Measurements from ENCODE around the gene KCNIP1.

The KCNIP1 gene

DNA sequence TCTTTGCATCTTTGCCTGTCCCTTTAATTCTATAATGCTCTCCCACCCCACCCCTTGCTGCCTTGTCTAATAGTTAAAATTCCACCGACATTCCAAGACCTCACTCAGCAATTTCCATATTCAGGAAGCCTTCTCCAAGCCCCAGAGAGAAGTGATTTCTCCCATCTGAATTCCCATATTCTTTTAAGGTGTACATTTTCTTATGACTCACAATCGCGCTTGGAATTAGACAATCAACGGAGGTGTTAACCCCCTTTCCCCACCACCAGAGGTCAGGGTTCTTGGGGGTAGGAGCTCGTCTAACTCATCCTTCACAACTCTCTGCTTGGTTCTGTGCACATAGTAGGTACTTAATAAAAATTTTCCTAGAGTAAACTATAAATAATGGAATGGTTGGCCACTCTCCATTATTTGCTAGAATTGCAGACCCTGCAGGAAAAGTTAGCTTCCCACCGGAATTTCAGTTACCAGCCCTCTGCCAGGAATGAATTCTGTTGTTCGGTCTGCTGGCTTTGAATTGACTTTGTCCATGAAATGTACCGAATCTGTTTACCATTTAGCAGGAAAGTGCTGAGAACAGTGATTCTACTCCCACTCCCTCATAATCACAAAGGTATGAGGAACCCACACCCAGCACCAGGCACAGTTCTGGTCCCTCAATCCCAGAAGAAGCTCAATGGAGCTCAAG, 5.0 kb downstream of the KCNIP1 start:
- DNase-seq (ENCODE audit: low read depth) = no peak

DNA sequence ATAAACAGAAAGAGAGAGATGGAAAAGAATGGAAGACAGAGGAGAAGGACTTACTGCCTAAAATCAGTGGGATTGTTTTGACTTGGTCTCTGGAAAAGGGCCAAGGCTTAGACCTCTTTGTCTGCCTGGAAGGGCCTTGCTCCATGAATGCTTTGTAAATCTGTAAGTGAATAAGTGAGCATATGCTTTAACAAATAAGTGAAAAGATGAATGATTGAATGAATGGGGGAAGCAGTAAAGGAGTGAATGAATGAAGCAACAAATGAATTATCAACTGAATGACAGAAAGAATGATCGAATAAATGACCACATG, 5.5 kb downstream of the KCNIP1 start:
- no peak for DNase-seq (ENCODE audit: low read depth)

DNA sequence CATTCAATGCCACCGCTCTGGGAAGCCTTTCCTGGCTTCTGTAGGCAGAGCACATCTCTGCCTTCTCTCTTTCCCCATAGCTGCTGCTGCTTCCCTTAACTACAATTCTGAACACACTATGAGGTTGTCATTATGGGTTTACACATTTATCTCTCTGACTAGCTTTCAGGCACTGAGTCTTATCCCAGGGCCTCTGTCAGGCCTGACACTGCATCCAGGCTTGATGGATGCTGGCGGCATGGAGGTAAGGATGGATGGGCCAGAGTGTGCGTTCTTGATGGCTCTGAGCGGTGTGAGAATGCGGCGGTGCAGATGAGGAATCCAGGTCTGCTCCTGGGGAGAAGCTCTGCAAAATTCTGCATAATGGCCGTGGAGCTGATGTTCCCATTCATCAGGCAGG, 6.3 kb downstream of the KCNIP1 start:
- DNase-seq (ENCODE audit: low read depth) = no peak

DNA sequence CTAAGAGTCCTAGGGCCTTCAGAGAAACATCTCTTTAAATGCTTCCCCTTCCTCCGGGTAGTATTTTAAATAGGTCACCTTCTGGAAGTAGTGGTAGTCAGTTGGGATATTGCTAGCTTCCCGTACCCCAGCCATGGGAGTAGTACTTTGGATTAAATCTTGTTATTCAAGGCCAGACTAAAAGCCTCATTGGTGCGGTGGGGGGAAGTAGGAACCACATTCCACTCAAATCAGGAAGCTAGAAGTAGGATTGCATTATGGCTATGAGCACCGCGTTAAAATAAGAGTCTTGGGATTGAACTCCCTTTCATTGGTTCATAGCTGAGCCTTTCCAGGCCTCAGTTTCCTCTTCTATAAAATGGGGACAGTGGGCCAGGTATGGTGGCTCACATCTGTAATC, 6.7 kb downstream of the KCNIP1 start:
- no peak for DNase-seq (ENCODE audit: low read depth)

DNA sequence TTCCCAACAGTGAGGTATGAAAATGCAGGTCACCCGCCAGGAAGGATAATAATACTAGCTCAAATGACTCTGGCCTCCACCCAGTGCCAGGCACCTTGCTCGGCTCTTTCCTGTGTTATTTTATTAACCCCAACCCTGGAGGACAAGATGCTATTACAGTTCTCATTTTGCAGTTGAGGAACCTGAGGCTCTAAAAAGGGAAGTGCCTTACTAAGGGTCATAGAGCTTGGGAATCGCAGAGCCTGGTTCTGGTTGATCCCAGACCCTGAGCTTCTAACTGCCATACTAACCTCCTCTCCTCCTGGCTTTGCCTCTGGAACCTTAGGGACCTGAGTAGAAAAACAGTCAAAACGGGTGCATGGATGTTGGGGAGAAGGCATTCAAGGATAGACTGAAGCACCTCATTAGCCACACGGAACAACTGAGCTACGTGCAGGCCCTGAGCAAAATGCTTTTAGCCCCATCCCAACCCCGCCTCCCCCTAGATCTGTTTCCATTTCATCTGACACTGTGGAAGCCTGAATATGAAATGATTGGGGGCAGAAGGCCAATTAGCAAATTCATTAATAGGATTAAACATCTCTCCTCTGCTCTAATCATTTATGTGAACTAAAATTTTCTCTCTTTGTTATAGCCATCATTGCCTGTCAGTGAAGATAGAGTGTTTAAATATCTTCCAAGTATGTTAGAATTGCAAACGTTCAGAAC, 7.9 kb downstream of the KCNIP1 start:
- no peak for DNase-seq (ENCODE audit: low read depth)

DNA sequence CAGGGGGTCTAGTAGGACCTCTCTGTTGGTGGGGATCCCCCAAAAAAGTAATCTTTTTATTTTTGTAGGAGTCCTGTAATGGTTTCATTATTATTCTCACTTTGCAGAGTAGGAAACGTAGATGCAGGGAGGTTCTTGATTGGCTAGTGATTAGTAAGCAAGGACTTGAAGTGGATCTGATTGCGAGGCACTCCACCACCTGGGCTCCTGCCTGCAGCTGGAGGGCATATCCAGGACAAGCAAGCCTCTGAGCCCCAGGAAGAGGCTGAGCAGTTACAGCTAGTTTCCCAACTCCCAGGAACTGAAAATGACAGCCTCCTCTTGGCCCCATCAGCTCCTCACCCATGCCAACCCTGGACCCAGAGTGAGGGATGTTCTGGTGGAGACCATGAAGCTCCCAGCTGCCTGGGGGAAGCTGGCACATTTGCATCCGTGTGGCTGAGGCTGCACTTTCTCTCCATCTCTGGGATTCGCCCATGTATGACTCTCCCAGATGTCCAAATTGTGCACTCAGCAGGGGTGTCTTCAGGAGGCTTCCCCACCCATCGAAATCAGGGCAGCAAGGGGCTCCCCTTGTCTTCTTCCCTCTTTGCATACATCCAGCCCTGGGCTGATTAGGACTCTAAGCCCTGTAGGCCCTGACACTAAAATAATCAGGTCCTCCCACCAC, 10.2 kb downstream of the KCNIP1 start:
- no peak for DNase-seq (ENCODE audit: low read depth)

DNA sequence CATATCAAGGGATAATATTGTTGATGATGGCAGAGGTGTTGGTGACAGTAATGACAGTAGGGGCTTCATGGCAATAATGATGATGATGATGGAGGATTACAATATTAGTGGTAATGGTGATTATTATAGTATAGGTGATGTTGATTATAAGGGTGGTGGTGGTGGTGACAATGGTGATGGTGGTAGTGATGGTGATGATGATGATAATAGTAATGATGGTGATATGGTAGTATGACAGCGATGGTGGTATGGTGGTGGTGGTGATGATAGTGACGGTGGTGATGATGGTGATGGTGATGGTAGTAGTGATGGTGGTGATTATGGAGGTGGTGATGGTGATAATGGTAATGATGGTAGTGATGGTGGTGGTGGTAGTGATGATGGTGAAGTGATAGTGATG, 13.6 kb downstream of the KCNIP1 start:
- DNase-seq (ENCODE audit: low read depth) = no peak

DNA sequence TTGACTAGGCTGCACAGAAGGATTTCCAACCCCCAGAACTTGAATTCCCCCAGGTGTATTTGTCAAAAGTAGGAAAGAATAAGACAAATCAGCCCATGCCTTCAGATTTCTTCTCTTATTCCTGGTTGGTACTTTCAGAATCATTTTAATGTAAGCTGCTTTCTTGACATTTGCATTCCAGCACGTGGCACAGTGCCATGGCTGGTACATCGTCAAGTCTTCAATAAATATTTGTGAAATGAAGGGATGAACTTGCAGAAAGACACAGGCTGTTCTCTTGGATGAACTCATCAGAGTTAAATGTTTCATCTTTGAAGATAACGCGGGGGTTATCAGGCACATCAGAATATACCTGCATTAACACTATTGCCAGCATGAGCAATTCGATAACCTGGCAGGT, 14.5 kb downstream of the KCNIP1 start:
- DNase-seq (ENCODE audit: low read depth) = no peak

DNA sequence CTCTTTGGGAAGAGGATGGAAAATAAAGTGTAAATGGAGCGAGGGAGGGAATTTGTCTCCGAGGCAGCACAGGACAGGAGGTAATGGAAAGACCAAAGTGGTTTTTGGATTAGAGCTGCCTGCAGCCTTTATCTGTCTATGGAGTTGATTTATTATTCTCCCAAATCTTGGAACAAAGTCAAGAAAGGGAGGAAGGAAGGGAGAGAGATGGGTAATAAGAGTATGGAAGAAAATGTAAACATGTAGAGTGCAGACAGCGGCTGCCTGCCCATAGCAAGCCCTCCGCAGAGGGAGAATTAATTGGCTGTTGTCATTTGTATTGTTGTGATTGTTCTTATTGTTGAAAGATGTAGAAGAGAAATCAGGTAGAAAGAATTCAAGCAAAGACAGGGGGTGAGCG, 15.7 kb downstream of the KCNIP1 start:
- no peak for DNase-seq (ENCODE audit: low read depth)

DNA sequence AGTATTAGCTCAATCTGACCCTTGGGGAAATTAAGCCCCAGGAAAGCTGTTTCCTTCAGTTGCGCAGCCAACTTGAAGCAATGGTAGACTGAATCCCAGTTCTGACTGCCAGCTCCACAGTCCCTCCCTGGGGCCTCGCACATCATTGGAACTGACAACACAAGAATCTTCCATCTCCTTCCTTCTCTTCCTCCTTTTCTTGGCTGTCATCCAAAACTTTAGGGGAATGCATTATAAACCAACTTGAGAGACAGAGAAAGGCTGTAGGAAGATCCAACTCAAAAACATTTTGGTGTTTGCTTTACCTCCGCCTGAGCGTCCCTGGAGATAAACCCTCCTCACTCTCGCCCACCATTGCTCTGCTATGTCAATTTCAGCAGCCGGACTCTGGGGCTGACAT, 16.6 kb downstream of the KCNIP1 start:
- no peak for DNase-seq (ENCODE audit: low read depth)

DNA sequence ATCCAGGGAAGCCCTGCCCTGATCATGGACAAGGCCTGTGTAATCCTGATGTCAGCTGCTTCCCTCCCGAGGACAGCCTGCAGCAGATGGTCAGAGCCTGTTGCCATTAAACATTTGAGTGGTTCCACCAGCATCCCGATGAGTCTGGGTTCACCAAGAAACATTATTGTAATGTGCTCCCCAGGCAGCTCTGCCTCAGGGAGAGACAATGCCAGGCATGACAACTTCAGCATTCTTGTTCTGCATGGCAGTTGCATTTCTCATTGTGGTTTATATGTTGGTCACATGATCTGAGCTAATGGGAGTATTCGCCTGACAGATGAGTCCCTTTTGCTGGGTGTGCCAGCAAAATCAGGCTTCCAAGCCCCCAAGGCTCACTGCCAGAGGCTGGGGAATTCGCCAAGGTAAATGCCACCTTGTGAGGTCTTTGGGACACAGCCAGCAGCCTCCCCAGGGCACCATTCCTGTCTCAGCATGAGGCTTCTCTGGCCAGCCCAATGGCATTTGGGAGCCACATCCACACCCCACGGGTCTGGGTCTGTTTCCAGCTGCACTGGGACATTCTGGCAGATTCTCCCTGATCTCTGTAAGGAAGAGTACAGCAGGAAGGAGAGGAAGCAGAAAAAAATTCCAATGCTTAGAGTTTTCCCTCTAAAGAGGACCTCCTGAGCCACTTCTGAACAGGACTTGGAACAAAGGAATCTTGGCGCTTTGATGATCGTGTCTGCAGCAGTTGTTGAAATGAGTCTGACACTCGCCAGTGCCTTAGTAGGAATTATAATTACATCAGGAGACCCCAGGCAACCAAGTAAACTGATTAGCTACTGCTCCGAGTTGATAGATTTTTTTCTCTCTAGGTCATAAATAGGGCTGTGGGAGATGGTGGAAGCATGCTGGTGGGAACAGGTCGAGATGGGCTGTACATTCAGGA, 18.7 kb downstream of the KCNIP1 start:
- DNase-seq (ENCODE audit: low read depth) = no peak

DNA sequence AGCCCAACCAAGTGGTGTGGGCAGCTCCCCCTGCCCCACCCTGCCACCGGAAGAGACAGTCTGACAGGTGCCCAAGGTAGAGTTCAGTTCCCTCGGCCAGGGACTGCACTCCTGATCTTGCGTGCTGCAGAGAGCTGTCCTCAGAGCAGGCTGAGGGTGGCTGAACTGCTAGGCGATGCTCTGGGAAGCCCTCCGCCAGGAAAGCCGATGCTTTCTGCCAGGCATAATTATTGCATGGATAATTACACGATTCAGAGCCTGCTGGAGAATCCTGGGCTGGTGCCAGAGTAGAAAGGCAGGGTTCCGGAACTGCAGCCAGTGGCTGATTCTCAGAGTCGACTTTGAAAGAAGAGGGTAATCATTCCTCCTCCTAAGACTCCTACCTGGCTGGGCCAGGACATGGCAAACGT, 19.3 kb downstream of the KCNIP1 start:
- no peak for DNase-seq (ENCODE audit: low read depth)

DNA sequence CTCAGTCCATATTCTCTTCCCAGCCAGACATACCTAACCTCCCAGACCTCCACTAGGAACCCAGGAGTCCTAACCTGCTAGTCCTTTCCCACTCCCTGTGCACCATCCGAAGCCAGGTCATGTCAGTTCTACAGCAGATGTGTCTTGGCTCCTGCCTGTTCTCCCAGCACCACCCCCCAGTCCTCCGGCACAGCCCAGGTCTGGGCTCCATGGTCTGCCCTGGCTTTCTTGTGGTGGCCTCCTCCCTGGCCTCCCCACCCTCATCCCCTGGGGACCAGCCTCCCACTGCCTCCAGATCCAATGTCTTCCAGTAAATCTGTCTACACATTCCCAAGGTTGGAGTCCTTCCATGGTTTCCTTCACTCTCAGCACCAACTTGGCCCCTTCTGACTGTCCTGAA, 20.0 kb downstream of the KCNIP1 start:
- no peak for DNase-seq (ENCODE audit: low read depth)

DNA sequence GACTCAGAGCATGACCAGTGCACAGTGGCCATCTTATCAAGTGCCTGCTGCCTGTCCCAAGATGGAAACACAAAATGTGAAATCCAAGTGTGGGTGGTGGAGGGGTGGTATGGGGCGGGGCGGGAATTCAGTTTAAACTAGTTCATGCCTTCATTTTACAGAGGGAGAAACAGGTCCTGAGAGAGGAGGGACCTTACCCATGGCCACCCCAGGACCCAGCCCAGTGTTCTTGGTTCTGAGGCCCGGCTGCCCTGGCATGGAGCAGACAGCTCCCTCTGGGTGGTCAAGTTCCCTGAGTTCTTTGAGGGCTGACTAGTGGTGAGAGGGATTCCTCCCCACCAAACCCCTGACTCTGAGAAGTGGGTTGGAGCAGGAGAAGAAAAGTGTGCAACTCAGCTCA, 20.8 kb downstream of the KCNIP1 start:
- DNase-seq (ENCODE audit: low read depth) = no peak

DNA sequence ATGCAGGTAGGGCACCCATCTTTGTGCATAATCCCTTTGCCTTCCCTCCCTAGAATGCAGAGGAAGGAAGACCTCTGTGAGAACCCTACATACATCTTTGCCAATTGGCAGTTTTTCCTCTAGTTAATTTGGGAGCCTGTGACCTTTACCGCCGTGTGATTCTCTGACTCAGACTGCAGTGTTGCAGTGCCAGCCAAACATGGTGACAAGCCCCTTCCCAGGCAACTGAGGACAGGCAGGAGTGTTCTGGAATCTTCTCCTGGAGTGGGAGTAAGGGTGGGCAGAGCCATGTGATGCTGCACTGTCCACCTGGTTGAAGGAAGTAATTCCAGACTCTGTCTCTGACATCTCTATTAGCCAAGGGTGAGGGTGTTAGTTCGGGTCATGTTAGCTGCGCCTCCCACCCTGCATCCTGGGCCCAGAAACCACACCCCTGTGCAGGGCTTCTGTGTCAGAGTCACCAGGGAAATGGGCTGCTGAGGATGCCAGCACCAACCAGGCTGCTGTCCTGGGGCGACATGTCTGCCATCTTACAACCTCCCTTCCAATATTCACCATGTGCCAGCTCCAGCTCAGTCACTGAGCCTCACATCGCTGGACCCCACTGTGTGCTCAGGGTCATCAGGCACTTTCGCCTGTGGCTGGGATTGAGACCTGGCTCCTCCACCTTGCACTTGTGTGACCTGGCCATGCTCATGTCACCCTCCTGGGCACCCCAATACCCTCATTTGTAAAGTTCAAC, 21.8 kb downstream of the KCNIP1 start:
- DNase-seq (ENCODE audit: low read depth) = no peak

DNA sequence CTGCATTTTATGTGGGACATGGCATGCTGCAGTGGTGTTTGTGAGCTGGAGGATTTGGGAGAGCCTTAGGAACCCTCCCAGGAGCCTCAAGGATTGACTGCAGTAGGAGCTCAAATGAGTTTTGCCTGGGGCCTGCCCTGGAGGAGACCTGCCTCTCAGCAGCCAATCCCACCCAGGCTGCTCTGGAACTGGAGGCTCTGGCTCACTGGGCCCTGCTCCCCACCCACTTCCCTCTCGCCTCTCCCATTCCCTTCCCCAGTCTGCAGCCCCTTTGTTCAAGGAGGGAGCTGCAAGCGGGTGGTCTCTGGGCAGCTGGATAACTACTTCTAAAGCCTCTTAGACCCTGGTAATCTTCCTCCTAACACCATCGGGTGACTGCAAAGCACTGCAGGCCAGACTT, 24.2 kb downstream of the KCNIP1 start:
- no peak for DNase-seq (ENCODE audit: low read depth)

DNA sequence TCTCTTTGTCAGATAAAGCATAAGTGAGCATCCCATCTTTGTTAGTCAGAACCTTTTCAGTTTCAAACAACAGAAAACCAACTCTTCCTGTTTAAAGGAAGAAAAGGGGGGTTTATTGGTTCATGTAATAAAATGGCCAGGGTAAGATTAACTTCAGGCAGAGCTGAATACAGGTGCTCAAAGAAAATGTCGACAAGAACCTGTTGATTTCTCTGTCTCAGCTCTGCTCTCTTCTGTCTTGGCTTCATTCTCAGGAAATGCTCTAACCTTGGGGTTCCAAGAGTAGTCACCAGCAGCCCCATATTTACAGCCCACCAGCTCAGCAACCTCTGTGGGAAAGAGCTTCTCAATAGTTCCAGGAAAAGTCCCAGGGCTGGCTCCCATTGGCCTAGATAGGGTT, 25.2 kb downstream of the KCNIP1 start:
- DNase-seq (ENCODE audit: low read depth) = no peak

DNA sequence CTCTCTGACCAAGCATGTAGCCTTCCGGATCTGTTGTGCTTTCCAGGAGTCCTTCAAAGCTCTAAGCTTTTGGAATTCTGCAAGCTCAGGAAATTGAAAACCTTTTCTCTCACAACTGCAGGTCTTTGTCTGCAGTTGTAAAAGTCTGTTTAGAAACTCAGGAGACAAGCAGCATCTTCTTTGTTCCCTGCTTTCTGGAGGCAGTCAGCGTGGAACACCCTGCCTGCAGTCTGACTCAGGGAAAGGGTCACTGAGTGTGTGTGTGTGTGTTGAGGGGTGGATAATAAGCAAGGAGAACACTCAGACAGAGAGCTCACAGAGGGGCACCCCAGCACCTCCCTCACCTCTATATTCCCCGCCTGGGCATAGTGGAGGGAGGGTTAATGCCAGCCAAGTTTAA, 29.1 kb downstream of the KCNIP1 start:
- no peak for DNase-seq (ENCODE audit: low read depth)

DNA sequence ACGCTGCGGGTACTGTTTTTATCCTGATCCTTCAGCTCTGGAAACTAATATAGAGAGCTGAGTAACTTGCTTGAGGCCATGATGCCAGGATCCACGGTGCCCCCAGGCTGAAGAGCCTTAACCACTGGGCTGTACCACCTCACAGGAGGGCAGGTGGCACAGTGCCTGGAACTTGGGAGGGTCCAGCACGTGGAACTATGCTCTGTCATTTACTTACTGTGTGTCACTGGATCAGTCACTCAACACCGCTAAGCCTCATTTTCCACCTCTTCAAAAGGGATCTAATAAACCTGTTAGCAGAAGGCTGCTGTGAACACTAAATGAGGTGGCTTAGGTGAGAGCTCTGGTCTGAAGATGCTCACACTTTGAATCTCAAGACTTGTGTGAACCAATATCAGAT, 29.6 kb downstream of the KCNIP1 start:
- DNase-seq (ENCODE audit: low read depth) = no peak

DNA sequence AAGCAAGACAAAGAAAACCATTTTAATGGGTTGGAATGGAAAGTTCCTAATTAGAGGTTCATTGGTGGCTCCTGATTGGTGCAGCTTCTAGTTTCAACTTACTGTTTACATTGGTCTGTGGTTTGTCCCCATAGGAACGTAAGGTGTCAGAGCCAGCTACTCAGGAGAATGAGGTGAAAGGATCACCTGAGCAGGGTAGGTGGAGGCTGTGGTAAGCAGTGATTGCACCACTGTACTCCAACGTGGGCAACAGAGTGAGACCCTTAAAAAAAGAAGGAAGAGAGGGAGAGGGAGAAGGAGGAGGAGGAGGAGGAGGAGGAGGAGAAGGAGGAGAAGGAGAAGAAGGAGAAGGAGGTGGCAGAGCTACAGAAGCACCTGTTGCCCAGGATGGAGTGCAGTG, 30.4 kb downstream of the KCNIP1 start:
- DNase-seq (ENCODE audit: low read depth) = no peak

DNA sequence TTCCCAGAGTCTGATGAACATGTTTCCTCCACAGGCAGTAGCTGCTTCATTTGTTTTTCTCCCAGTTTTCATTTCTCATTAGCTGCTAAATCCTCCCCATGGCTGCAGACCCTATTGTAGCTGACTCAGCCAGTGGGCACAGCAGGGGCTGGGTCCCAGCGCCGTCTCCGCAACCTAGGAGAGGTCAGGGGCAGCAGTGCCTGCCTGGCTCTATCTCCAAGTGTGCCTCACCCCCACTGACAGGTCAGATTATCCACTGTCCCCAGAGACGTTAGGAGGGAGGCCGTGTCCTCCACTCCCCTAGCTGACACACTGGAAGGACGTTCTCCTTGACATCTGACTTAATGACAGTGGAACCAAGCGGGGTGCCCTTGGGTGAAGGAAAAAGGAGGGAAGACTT, 31.1 kb downstream of the KCNIP1 start:
- DNase-seq (ENCODE audit: low read depth) = no peak

DNA sequence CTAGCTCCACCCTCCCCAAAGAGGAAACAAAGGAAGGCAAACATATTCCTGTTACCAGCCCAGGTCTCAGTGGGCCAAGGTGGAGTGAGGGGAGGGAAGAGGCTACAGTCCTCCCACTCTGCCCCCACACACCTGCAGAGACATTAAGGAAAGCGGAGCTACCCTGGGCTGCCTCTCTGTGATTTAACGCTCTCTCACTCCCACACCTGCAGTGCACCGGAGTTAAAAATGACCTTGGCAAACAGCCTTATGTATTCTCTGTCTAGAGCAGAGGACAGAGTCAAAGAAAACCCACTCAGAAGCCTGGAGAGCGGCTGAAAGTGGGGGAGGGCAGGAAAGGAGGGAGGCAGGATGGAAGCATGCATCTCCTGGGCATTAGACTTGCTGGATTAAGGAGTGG, 32.7 kb downstream of the KCNIP1 start:
- DNase-seq (ENCODE audit: low read depth) = no peak

Measured in non-pigmented ciliary epithelial cell (primary cell).